Erythroblast (primary cell): ENCODE measurements around the gene FER.

Experiments used
- DNase-seq, 2 experiments: peaks; one replicate each; lab custom pipeline; 2025; lab: John Stamatoyannopoulos, UW
- GATA1 ChIP-seq: IDR thresholded peaks from 2 replicates; pipeline ENCODE4 v1.6.1; 2011; ENCODE audit warnings: low read depth, mild to moderate bottlenecking, control low read depth, low read length, moderate library complexity
- POLR2A ChIP-seq: IDR thresholded peaks from 2 replicates; pipeline ENCODE4 v1.6.1; 2011; ENCODE audit warnings: mild to moderate bottlenecking, low read length

The FER gene

GRCh38 chr5:108730617-108731340, 16.9 kb upstream of the FER start:
- DNase-seq, result no peak
- no peak for TF ChIP-seq POLR2A

- peak; percentile 17 to 25 for DNase-seq
- TF ChIP-seq POLR2A, result peak; percentile 65
- no peak for TF ChIP-seq GATA1
These were observed 11.9 kb upstream of the FER start for GRCh38 chr5:108735790-108736189.

- TF ChIP-seq POLR2A (no peak), GATA1 (no peak)
These were observed 10.8 kb upstream of the FER start for GRCh38 chr5:108736855-108737254.

GRCh38 chr5:108739376-108739775, 8.3 kb upstream of the FER start:
- DNase-seq, result no peak
- TF ChIP-seq GATA1, result no peak
- TF ChIP-seq POLR2A, result no peak

More at GRCh38 chr5:108736855-108737254, 10.8 kb upstream of the FER start:
- no peak for DNase-seq

GRCh38 chr5:108739906-108740305, 7.8 kb upstream of the FER start:
- DNase-seq, result no peak
- TF ChIP-seq POLR2A, result no peak
- no peak for TF ChIP-seq GATA1

- TF ChIP-seq GATA1, result no peak
- TF ChIP-seq POLR2A, result no peak
- no peak for DNase-seq
These were observed 4.4 kb upstream of the FER start for GRCh38 chr5:108743319-108743718.

- no peak for TF ChIP-seq POLR2A
- TF ChIP-seq GATA1, result no peak
- DNase-seq, result no peak
These were observed 3.9 kb upstream of the FER start for GRCh38 chr5:108743846-108744245.

GRCh38 chr5:108747111-108747773, 455 bp upstream of the FER start:
- TF ChIP-seq GATA1, result no peak
- DNase-seq, result no peak

GRCh38 chr5:108748401-108749127, 867 bp downstream of the FER start:
- TF ChIP-seq GATA1 (no peak), POLR2A (peak; percentile 95)
- DNase-seq, result peak; percentile 99

GRCh38 chr5:108749128-108749861, 1.6 kb downstream of the FER start:
- DNase-seq, result peak; percentile 55 to 62
- TF ChIP-seq GATA1, result no peak
- no peak for TF ChIP-seq POLR2A

GRCh38 chr5:108753331-108753730, 5.6 kb downstream of the FER start:
- TF ChIP-seq POLR2A (no peak), GATA1 (no peak)
- DNase-seq, result no peak

GRCh38 chr5:108753877-108754276, 6.2 kb downstream of the FER start:
- TF ChIP-seq GATA1, result no peak
- no peak for TF ChIP-seq POLR2A
- DNase-seq, result no peak

- no peak for TF ChIP-seq POLR2A
- TF ChIP-seq GATA1, result no peak
- no peak for DNase-seq
These were observed 12.8 kb downstream of the FER start for GRCh38 chr5:108760512-108760911.

- peak; percentile 34 to 42 for DNase-seq
- TF ChIP-seq GATA1 (no peak), POLR2A (no peak)
These were observed 15.0 kb downstream of the FER start for GRCh38 chr5:108762660-108763059.
